ENCODE measurements around the gene ST13.

- TF ChIP-seq YY1 (IDR thresholded peaks at IDR 0.05) = no peak
- TF ChIP-seq CTCF (IDR thresholded peaks at IDR 0.05; ENCODE audit: low read depth, low read length, missing input control) = no peak
- TF ChIP-seq JUND (IDR thresholded peaks at IDR 0.05) = no peak
- TF ChIP-seq, protein P1, sequence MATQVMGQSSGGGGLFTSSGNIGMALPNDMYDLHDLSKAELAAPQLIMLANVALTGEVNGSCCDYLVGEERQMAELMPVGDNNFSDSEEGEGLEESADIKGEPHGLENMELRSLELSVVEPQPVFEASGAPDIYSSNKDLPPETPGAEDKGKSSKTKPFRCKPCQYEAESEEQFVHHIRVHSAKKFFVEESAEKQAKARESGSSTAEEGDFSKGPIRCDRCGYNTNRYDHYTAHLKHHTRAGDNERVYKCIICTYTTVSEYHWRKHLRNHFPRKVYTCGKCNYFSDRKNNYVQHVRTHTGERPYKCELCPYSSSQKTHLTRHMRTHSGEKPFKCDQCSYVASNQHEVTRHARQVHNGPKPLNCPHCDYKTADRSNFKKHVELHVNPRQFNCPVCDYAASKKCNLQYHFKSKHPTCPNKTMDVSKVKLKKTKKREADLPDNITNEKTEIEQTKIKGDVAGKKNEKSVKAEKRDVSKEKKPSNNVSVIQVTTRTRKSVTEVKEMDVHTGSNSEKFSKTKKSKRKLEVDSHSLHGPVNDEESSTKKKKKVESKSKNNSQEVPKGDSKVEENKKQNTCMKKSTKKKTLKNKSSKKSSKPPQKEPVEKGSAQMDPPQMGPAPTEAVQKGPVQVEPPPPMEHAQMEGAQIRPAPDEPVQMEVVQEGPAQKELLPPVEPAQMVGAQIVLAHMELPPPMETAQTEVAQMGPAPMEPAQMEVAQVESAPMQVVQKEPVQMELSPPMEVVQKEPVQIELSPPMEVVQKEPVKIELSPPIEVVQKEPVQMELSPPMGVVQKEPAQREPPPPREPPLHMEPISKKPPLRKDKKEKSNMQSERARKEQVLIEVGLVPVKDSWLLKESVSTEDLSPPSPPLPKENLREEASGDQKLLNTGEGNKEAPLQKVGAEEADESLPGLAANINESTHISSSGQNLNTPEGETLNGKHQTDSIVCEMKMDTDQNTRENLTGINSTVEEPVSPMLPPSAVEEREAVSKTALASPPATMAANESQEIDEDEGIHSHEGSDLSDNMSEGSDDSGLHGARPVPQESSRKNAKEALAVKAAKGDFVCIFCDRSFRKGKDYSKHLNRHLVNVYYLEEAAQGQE (IDR thresholded peaks at IDR 0.05) = no peak
These were observed 42.5 kb downstream of the ST13 start for GRCh38 chr22:40813912-40814315.
